HUES48 (cell line): ENCODE measurements around the gene BMPR1A.

Experiments
- H3K27ac ChIP-seq: one replicate; pipeline ENCODE4 v1.7.0; 2013; ENCODE audit warnings: low read depth, low read length, inconsistent platforms
- H3K27me3 ChIP-seq: 2 replicates; pipeline ENCODE4 v1.6.1; 2013; ENCODE audit warnings: mild to moderate bottlenecking, low read length; ENCODE audit not compliant: control insufficient read depth, insufficient read depth
- H3K36me3 ChIP-seq: 2 replicates; pipeline ENCODE4 v1.6.1; 2013; ENCODE audit warnings: low read length; ENCODE audit not compliant: control insufficient read depth, insufficient read depth
- H3K4me1 ChIP-seq: 2 replicates; pipeline ENCODE4 v1.6.1; 2013; ENCODE audit warnings: mild to moderate bottlenecking, low read length; ENCODE audit not compliant: control insufficient read depth, insufficient read depth
- H3K4me3 ChIP-seq: 2 replicates; pipeline ENCODE4 v1.5.1; 2013; ENCODE audit warnings: mild to moderate bottlenecking, low read depth, low read length
- H3K9ac ChIP-seq: 2 replicates; pipeline ENCODE4 v1.6.1; 2013; ENCODE audit warnings: mild to moderate bottlenecking, low read depth, low read length, moderate library complexity
- H3K9me3 ChIP-seq: 2 replicates; pipeline ENCODE4 v1.6.1; 2013; ENCODE audit warnings: low read length; ENCODE audit not compliant: control insufficient read depth, insufficient read depth

The BMPR1A gene

GRCh38 chr10:86756511-86757112 is at the start of gene BMPR1A:
Gene BMPR1A, plus strand, starts transcription at chr10:86756619. Its CDS starts 119,400 bp downstream, at chr10:86876019.
- peaks cover 50% of the 10 kb centered on the region for H3K4me1 ChIP-seq
- H3K9ac ChIP-seq, result peak within 1 kb of the TSS; percentile 90
- no peaks in the 10 kb centered on the region for H3K27me3 ChIP-seq
- H3K36me3 ChIP-seq, result no peaks in the 10 kb centered on the region
- peak within 1 kb of the TSS; percentile 95 for H3K4me3 ChIP-seq
- H3K9me3 ChIP-seq, result no peaks in the 10 kb centered on the region
- peak within 1 kb of the TSS; percentile 97 for H3K27ac ChIP-seq

- Histone ChIP-seq H3K9ac (no peak overlapping the region), H3K36me3 (no peaks in the 10 kb centered on the region), H3K4me3 (no peak overlapping the region), H3K4me1 (peaks cover 20% of the 10 kb centered on the region), H3K9me3 (no peaks in the 10 kb centered on the region), H3K27ac (no peak overlapping the region), H3K27me3 (no peaks in the 10 kb centered on the region)
These were observed 49.4 kb upstream of the BMPR1A start for GRCh38 chr10:86706977-86707376.

- Histone ChIP-seq H3K9me3 (no peaks in the 10 kb centered on the region), H3K4me1 (peaks cover 25% of the 10 kb centered on the region), H3K27ac (no peak overlapping the region), H3K9ac (no peak overlapping the region), H3K4me3 (no peak overlapping the region), H3K27me3 (no peaks in the 10 kb centered on the region), H3K36me3 (no peaks in the 10 kb centered on the region)
These were observed 48.9 kb upstream of the BMPR1A start for GRCh38 chr10:86707505-86707904.

- Histone ChIP-seq H3K36me3 (no peaks in the 10 kb centered on the region), H3K4me3 (no peak overlapping the region), H3K9me3 (no peaks in the 10 kb centered on the region), H3K27me3 (no peaks in the 10 kb centered on the region), H3K4me1 (peaks cover 26% of the 10 kb centered on the region), H3K27ac (no peak overlapping the region), H3K9ac (no peak overlapping the region)
These were observed 48.2 kb upstream of the BMPR1A start for GRCh38 chr10:86708068-86708782.

GRCh38 chr10:86708783-86709380 is 47.5 kb upstream of the BMPR1A start:
- H3K27ac ChIP-seq, result no peak overlapping the region
- no peak overlapping the region for H3K9ac ChIP-seq
- no peaks in the 10 kb centered on the region for H3K9me3 ChIP-seq
- H3K36me3 ChIP-seq, result no peaks in the 10 kb centered on the region
- H3K4me1 ChIP-seq, result peaks cover 26% of the 10 kb centered on the region
- no peak overlapping the region for H3K4me3 ChIP-seq
- no peaks in the 10 kb centered on the region for H3K27me3 ChIP-seq

GRCh38 chr10:86709396-86710185 is 46.8 kb upstream of the BMPR1A start:
- Histone ChIP-seq H3K9ac (no peak overlapping the region), H3K9me3 (no peaks in the 10 kb centered on the region), H3K4me3 (no peak overlapping the region), H3K27ac (no peak overlapping the region), H3K27me3 (no peaks in the 10 kb centered on the region), H3K36me3 (no peaks in the 10 kb centered on the region), H3K4me1 (peaks cover 26% of the 10 kb centered on the region)

GRCh38 chr10:86710987-86711512 is 45.4 kb upstream of the BMPR1A start:
- Histone ChIP-seq H3K36me3 (no peaks in the 10 kb centered on the region), H3K9ac (peak overlapping the region; percentile 49; the same call in 1 of the 2 replicates), H3K27ac (peak overlapping the region; percentile 70), H3K4me3 (peak overlapping the region; percentile 63), H3K4me1 (peaks cover 19% of the 10 kb centered on the region; the same call in 1 of the 2 replicates), H3K27me3 (no peaks in the 10 kb centered on the region), H3K9me3 (no peaks in the 10 kb centered on the region)

GRCh38 chr10:86711513-86712316 is 44.7 kb upstream of the BMPR1A start:
- peak overlapping the region; percentile 63 for H3K4me3 ChIP-seq
- peak overlapping the region; percentile 58 for H3K9ac ChIP-seq
- no peaks in the 10 kb centered on the region for H3K36me3 ChIP-seq
- peaks cover 17% of the 10 kb centered on the region; the same call in 1 of the 2 replicates for H3K4me1 ChIP-seq
- H3K27ac ChIP-seq, result peak overlapping the region; percentile 70
- H3K27me3 ChIP-seq, result no peaks in the 10 kb centered on the region
- no peaks in the 10 kb centered on the region for H3K9me3 ChIP-seq

- H3K27me3 ChIP-seq, result no peaks in the 10 kb centered on the region
- no peaks in the 10 kb centered on the region for H3K36me3 ChIP-seq
- H3K4me1 ChIP-seq, result peaks cover 17% of the 10 kb centered on the region; the same call in 1 of the 2 replicates
- peak overlapping the region; percentile 70 for H3K27ac ChIP-seq
- H3K4me3 ChIP-seq, result peak overlapping the region; percentile 63
- H3K9ac ChIP-seq, result peak overlapping the region; percentile 58
- no peaks in the 10 kb centered on the region for H3K9me3 ChIP-seq
These were observed 44.1 kb upstream of the BMPR1A start for GRCh38 chr10:86712317-86712707.
